Measurements from ENCODE around the gene PCYT1B. TPM values are rescaled to one million over a fixed set of nuclear protein-coding genes. Genes with fewer than 3 reads are reported as not detected.
"Not testable (repeated sequence)": the region's sequence is repeated elsewhere in the genome, so short reads cannot be mapped to it uniquely, and the experiment has no call there.

The PCYT1B gene
- total RNA-seq, 1 donor from 2014 or later: 1.1 TPM

DNA sequence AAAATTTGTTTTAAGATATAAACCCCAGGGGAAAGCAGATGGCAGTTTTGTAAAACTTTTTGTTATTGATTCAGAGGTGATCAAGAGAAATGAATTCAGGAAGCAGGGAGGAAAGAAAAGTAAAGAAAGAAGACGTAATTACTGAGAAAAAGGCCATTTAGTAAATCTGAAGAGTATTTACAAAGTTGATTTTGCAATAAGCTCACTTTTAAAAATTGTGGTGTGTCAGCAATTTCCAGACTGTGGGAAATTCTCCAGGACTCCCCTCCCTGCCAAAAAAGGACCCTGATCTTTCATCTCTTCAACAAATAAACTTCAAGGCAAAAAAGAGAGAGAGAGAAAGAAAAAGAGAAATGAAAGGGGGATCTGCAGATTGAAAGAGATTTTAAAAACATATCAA is 36.6 kb downstream of the PCYT1B start:
- H3K27ac Mint-ChIP-seq (ENCODE audit: unreplicated experiment): no peak overlapping the region
- H3K4me1 Mint-ChIP-seq (ENCODE audit: unreplicated experiment): no peaks in the 10 kb centered on the region
- no peaks in the 10 kb centered on the region for H3K36me3 Mint-ChIP-seq (ENCODE audit: unreplicated experiment)
- TF ChIP-seq, protein P1, sequence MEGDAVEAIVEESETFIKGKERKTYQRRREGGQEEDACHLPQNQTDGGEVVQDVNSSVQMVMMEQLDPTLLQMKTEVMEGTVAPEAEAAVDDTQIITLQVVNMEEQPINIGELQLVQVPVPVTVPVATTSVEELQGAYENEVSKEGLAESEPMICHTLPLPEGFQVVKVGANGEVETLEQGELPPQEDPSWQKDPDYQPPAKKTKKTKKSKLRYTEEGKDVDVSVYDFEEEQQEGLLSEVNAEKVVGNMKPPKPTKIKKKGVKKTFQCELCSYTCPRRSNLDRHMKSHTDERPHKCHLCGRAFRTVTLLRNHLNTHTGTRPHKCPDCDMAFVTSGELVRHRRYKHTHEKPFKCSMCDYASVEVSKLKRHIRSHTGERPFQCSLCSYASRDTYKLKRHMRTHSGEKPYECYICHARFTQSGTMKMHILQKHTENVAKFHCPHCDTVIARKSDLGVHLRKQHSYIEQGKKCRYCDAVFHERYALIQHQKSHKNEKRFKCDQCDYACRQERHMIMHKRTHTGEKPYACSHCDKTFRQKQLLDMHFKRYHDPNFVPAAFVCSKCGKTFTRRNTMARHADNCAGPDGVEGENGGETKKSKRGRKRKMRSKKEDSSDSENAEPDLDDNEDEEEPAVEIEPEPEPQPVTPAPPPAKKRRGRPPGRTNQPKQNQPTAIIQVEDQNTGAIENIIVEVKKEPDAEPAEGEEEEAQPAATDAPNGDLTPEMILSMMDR (IDR thresholded peaks at IDR 0.05): no peak
- H3K9me3 Mint-ChIP-seq (ENCODE audit: unreplicated experiment): no peaks in the 10 kb centered on the region
- H3K4me3 Mint-ChIP-seq (ENCODE audit: unreplicated experiment): no peak overlapping the region
- no peak for DNase-seq (ENCODE audit: extremely low spot score, unreplicated experiment)
- H3K27me3 Mint-ChIP-seq (ENCODE audit: unreplicated experiment): peaks cover 2% of the 10 kb centered on the region

DNA sequence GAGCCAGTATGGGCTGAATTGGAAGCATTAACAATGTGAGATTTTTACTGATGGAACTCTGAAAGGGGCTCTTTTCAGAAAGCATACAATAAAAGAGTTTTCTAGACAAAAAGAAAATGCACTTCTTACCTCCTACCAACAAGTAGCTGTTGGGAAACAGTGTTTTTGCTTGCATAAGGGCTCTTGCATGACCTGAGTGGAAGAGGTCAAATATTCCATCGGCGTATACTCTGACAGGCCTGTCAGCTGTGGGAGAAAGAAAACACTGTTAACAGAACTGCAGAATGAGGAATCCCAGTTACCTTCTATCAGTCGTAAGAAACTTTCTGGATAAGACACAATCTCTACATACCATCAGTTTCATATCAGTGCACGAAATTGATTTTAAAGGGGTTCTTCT is 39.5 kb downstream of the PCYT1B start:
- no peaks in the 10 kb centered on the region for H3K9me3 Mint-ChIP-seq (ENCODE audit: unreplicated experiment)
- H3K27ac Mint-ChIP-seq (ENCODE audit: unreplicated experiment): no peak overlapping the region
- no peak overlapping the region for H3K4me3 Mint-ChIP-seq (ENCODE audit: unreplicated experiment)
- H3K36me3 Mint-ChIP-seq (ENCODE audit: unreplicated experiment): no peaks in the 10 kb centered on the region
- TF ChIP-seq, protein P1 (IDR thresholded peaks at IDR 0.05): no peak
- H3K27me3 Mint-ChIP-seq (ENCODE audit: unreplicated experiment): peaks cover 2% of the 10 kb centered on the region
- DNase-seq (ENCODE audit: extremely low spot score, unreplicated experiment): no peak
- no peaks in the 10 kb centered on the region for H3K4me1 Mint-ChIP-seq (ENCODE audit: unreplicated experiment)

DNA sequence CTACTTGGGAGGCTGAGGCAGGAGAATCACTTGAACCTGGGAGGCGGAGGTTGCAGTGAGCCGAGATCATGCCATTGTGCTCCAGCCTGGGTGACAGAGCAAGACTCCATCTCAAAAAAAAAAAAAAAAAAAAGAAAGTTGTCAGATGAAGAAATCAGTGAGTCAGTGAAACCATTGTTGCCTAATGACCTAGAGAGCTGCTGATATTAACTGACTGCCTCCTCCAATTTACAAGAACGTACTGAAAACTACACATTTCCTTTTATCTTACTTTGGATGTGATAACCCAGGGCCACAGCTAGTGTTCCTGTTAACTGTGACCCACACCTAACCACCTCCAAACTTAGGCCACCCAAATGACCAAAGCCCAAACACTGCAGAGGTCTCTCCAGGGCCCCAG is 41.2 kb downstream of the PCYT1B start:
- not testable (repeated sequence) for DNase-seq (ENCODE audit: extremely low spot score, unreplicated experiment); H3K36me3 Mint-ChIP-seq (ENCODE audit: unreplicated experiment); H3K27ac Mint-ChIP-seq (ENCODE audit: unreplicated experiment); H3K27me3 Mint-ChIP-seq (ENCODE audit: unreplicated experiment); H3K4me3 Mint-ChIP-seq (ENCODE audit: unreplicated experiment); H3K9me3 Mint-ChIP-seq (ENCODE audit: unreplicated experiment); H3K4me1 Mint-ChIP-seq (ENCODE audit: unreplicated experiment)

GRCh38 chrX:24603191-24603590 is 44.0 kb downstream of the PCYT1B start:
- H3K4me1 Mint-ChIP-seq (ENCODE audit: unreplicated experiment): no peaks in the 10 kb centered on the region
- TF ChIP-seq, protein P1 (IDR thresholded peaks at IDR 0.05): no peak
- no peaks in the 10 kb centered on the region for H3K9me3 Mint-ChIP-seq (ENCODE audit: unreplicated experiment)
- H3K27me3 Mint-ChIP-seq (ENCODE audit: unreplicated experiment): no peaks in the 10 kb centered on the region
- H3K27ac Mint-ChIP-seq (ENCODE audit: unreplicated experiment): no peak overlapping the region
- no peaks in the 10 kb centered on the region for H3K36me3 Mint-ChIP-seq (ENCODE audit: unreplicated experiment)
- DNase-seq (ENCODE audit: extremely low spot score, unreplicated experiment): no peak
- no peak overlapping the region for H3K4me3 Mint-ChIP-seq (ENCODE audit: unreplicated experiment)

GRCh38 chrX:24601858-24602257 is 45.3 kb downstream of the PCYT1B start:
- Mint-ChIP-seq H3K4me3 (ENCODE audit: unreplicated experiment) (no peak overlapping the region), H3K27me3 (ENCODE audit: unreplicated experiment) (no peaks in the 10 kb centered on the region), H3K36me3 (ENCODE audit: unreplicated experiment) (no peaks in the 10 kb centered on the region), H3K9me3 (ENCODE audit: unreplicated experiment) (no peaks in the 10 kb centered on the region), H3K4me1 (ENCODE audit: unreplicated experiment) (no peaks in the 10 kb centered on the region), H3K27ac (ENCODE audit: unreplicated experiment) (no peak overlapping the region)
- no peak for DNase-seq (ENCODE audit: extremely low spot score, unreplicated experiment)
- TF ChIP-seq, protein P1 (IDR thresholded peaks at IDR 0.05): no peak

- H3K36me3 Mint-ChIP-seq (ENCODE audit: unreplicated experiment): no peaks in the 10 kb centered on the region
- H3K4me3 Mint-ChIP-seq (ENCODE audit: unreplicated experiment): no peak overlapping the region
- no peaks in the 10 kb centered on the region for H3K9me3 Mint-ChIP-seq (ENCODE audit: unreplicated experiment)
- H3K4me1 Mint-ChIP-seq (ENCODE audit: unreplicated experiment): no peaks in the 10 kb centered on the region
- peaks cover 2% of the 10 kb centered on the region for H3K27me3 Mint-ChIP-seq (ENCODE audit: unreplicated experiment)
- no peak for DNase-seq (ENCODE audit: extremely low spot score, unreplicated experiment)
- TF ChIP-seq, protein P1 (IDR thresholded peaks at IDR 0.05): no peak
- no peak overlapping the region for H3K27ac Mint-ChIP-seq (ENCODE audit: unreplicated experiment)
Observed at GRCh38 chrX:24594501-24594900, 52.6 kb downstream of the PCYT1B start.

All from osteocyte (in vitro differentiated cells).